HepG2 (cell line): ENCODE results near the gene CAMK2D. TPM values are rescaled to one million over a fixed set of nuclear protein-coding genes. Genes with fewer than 3 reads are reported as not detected.

Experiments
- NONO ChIP-seq, 2 experiments: fragments of 450-650 bp in 1 of 2; sonication (generic) in 1 of 2; formaldehyde crosslinking in 1 of 2; IDR thresholded peaks in 1 of 2; conservative IDR thresholded peaks in 1 of 2; 2 replicates each; pipeline versions ENCODE4 v1.6.1 to v1.8.0; 2017 to 2022; ENCODE audit warnings: mild to moderate bottlenecking in 1 of 2, missing genetic modification reagents in 1 of 2, moderate library complexity in 1 of 2
- NR2F6 ChIP-seq, 2 experiments: IDR thresholded peaks; 2 replicates each; pipeline ENCODE4 v1.6.1; 2016; ENCODE audit warnings: antibody characterized with exemption in 1 of 2, mild to moderate bottlenecking in 1 of 2
- PITX1 ChIP-seq: sonication (generic); formaldehyde crosslinking; IDR thresholded peaks from 2 replicates; pipeline ENCODE4 v1.5.1; 2020; ENCODE audit warnings: mild to moderate bottlenecking, missing genetic modification reagents
- POLR2AphosphoS5 ChIP-seq: IDR thresholded peaks from 2 replicates; pipeline ENCODE4 v1.6.1; 2012; ENCODE audit warnings: low read depth, low read length
- RAD21 ChIP-seq: fragments of 450-650 bp; formaldehyde crosslinking; IDR thresholded peaks from 2 replicates; pipeline ENCODE4 v1.5.0; 2020; ENCODE audit warnings: mild to moderate bottlenecking
- SP2 ChIP-seq: sonication (generic); formaldehyde crosslinking; IDR thresholded peaks from 2 replicates; pipeline ENCODE4 v1.5.1; 2020; ENCODE audit warnings: mild to moderate bottlenecking, missing genetic modification reagents
- TOE1 ChIP-seq: sonication (generic); formaldehyde crosslinking; IDR thresholded peaks from 2 replicates; pipeline ENCODE4 v1.4.0; 2020; ENCODE audit warnings: mild to moderate bottlenecking, missing genetic modification reagents
- ZNF543 ChIP-seq: sonication (generic); formaldehyde crosslinking; IDR thresholded peaks from 2 replicates; pipeline ENCODE4 v1.4.0; 2020; ENCODE audit warnings: mild to moderate bottlenecking, missing genetic modification reagents
- ZNF644 ChIP-seq: IDR thresholded peaks from 2 replicates; pipeline ENCODE4 v1.6.1; 2016; ENCODE audit warnings: low read depth
- ZNF713 ChIP-seq: sonication (generic); formaldehyde crosslinking; IDR thresholded peaks from 2 replicates; pipeline ENCODE4 v1.4.0; 2020; ENCODE audit warnings: mild to moderate bottlenecking, missing genetic modification reagents
- polyA plus RNA-seq, 8 experiments: library from polyadenylated mRNA; depleted of rRNA in 3 of 8; stranded (reverse) in 7 of 8; unstranded in 1 of 8; fragments of >200 nt; fragmentation: Illumina TruSeq in 4 of 8; extraction: Trizol in 4 of 8; gene quantifications; 2 replicates each; pipeline versions ENCODE4 v1.2.1 to v1.2.3, GENCODE V29; 2011 to 2016; ENCODE audit warnings: low read depth in 4 of 8, missing spikeins in 1 of 8, mixed read lengths in 1 of 8; ENCODE audit not compliant: insufficient read depth in 1 of 8
- total RNA-seq, 5 experiments: library from RNA; depleted of rRNA; stranded (reverse); fragments of >200 nt; fragmentation: Illumina TruSeq; extraction: Trizol; gene quantifications; 2 replicates each; pipeline ENCODE4 v1.2.3, GENCODE V29; 2016; ENCODE audit warnings: low read depth in 1 of 5
- TF ChIP-seq, protein P1 (sequence below): IDR thresholded peaks from 2 replicates; pipeline ENCODE4 v1.6.1; 2012; ENCODE audit warnings: low read length, improper control_type of control experiment
- TF ChIP-seq, protein P2 (sequence below): sonication (generic); formaldehyde crosslinking; IDR thresholded peaks from 2 replicates; pipeline ENCODE4 v1.5.0; 2020; ENCODE audit warnings: mild to moderate bottlenecking, missing genetic modification reagents
- TF ChIP-seq, protein P3 (sequence below): sonication (generic); formaldehyde crosslinking; IDR thresholded peaks from 2 replicates; pipeline ENCODE4 v1.4.0; 2020; ENCODE audit warnings: missing genetic modification reagents
- TF ChIP-seq, protein P4 (sequence below): sonication (generic); formaldehyde crosslinking; IDR thresholded peaks from 2 replicates; pipeline ENCODE4 v1.5.0; 2020; ENCODE audit warnings: missing genetic modification reagents, mild to moderate bottlenecking, borderline replicate concordance

CAMK2D gene
- total and polyA plus RNA-seq, 2 of the 13 experiments (the other 11 are each of a cell fraction or from before 2014, with no cell fraction given): 18.0 to 65.4 TPM

DNA sequence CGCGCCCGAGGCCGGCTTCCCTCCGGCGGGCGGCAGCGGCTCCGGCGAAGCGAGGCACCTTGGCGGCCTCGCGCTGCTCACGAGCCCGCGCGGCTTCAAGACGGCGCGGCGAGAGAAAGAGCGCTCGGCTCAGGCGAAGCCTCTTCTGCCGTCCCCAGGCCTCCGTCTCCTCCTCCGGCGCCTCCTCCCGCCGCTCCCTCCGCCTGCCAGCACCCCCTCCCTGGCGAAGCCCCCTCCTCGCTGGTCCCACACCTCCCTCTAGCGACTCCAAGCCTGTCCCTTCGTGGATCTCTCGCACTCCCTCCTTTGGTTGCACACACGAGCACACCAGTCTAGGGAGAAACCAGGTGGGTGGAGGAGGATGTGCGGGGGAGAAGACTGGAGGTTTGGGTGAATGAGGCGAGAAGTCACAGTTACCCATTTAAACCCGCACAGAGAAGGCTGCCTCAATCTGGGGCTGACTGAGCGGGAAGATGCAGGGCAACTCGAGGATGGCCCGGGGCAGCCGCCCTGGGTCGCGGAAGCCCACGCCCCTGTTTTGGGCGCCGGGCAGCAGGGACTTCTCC, at the start of gene CAMK2D (continued):
- TF ChIP-seq, protein P1, sequence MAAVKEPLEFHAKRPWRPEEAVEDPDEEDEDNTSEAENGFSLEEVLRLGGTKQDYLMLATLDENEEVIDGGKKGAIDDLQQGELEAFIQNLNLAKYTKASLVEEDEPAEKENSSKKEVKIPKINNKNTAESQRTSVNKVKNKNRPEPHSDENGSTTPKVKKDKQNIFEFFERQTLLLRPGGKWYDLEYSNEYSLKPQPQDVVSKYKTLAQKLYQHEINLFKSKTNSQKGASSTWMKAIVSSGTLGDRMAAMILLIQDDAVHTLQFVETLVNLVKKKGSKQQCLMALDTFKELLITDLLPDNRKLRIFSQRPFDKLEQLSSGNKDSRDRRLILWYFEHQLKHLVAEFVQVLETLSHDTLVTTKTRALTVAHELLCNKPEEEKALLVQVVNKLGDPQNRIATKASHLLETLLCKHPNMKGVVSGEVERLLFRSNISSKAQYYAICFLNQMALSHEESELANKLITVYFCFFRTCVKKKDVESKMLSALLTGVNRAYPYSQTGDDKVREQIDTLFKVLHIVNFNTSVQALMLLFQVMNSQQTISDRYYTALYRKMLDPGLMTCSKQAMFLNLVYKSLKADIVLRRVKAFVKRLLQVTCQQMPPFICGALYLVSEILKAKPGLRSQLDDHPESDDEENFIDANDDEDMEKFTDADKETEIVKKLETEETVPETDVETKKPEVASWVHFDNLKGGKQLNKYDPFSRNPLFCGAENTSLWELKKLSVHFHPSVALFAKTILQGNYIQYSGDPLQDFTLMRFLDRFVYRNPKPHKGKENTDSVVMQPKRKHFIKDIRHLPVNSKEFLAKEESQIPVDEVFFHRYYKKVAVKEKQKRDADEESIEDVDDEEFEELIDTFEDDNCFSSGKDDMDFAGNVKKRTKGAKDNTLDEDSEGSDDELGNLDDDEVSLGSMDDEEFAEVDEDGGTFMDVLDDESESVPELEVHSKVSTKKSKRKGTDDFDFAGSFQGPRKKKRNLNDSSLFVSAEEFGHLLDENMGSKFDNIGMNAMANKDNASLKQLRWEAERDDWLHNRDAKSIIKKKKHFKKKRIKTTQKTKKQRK: no peak
- 0 out of 2 replicates have a peak, but pooled peaks have one; percentile 17 for TF ChIP-seq ZNF644 (CRISPR knock-in tag)
- TF ChIP-seq RAD21 (CRISPR knock-in tag): peak; percentile 65; the same call in 1 of the 2 replicates
- peak; percentile 73; the same call in 1 of the 2 replicates for TF ChIP-seq ZNF543 (CRISPR knock-in tag)
- 0 out of 2 replicates have a peak, but pooled peaks have one; percentile 38 for TF ChIP-seq SP2 (CRISPR knock-in tag)
- TF ChIP-seq, protein P2, sequence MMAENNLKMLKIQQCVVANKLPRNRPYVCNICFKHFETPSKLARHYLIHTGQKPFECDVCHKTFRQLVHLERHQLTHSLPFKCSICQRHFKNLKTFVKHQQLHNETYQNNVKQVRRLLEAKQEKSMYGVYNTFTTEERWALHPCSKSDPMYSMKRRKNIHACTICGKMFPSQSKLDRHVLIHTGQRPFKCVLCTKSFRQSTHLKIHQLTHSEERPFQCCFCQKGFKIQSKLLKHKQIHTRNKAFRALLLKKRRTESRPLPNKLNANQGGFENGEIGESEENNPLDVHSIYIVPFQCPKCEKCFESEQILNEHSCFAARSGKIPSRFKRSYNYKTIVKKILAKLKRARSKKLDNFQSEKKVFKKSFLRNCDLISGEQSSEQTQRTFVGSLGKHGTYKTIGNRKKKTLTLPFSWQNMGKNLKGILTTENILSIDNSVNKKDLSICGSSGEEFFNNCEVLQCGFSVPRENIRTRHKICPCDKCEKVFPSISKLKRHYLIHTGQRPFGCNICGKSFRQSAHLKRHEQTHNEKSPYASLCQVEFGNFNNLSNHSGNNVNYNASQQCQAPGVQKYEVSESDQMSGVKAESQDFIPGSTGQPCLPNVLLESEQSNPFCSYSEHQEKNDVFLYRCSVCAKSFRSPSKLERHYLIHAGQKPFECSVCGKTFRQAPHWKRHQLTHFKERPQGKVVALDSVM (CRISPR knock-in tag): peak; percentile 32; the same call in 1 of the 2 replicates
- TF ChIP-seq NONO (IDR thresholded peaks at IDR 0.05): no peak
- peak; percentile 54 for TF ChIP-seq NONO (CRISPR knock-in tag; conservative IDR thresholded peaks at IDR 0.05)
- peak; percentile 23; the same call in 1 of the 2 replicates for TF ChIP-seq PITX1 (CRISPR knock-in tag)
- TF ChIP-seq, protein P3, sequence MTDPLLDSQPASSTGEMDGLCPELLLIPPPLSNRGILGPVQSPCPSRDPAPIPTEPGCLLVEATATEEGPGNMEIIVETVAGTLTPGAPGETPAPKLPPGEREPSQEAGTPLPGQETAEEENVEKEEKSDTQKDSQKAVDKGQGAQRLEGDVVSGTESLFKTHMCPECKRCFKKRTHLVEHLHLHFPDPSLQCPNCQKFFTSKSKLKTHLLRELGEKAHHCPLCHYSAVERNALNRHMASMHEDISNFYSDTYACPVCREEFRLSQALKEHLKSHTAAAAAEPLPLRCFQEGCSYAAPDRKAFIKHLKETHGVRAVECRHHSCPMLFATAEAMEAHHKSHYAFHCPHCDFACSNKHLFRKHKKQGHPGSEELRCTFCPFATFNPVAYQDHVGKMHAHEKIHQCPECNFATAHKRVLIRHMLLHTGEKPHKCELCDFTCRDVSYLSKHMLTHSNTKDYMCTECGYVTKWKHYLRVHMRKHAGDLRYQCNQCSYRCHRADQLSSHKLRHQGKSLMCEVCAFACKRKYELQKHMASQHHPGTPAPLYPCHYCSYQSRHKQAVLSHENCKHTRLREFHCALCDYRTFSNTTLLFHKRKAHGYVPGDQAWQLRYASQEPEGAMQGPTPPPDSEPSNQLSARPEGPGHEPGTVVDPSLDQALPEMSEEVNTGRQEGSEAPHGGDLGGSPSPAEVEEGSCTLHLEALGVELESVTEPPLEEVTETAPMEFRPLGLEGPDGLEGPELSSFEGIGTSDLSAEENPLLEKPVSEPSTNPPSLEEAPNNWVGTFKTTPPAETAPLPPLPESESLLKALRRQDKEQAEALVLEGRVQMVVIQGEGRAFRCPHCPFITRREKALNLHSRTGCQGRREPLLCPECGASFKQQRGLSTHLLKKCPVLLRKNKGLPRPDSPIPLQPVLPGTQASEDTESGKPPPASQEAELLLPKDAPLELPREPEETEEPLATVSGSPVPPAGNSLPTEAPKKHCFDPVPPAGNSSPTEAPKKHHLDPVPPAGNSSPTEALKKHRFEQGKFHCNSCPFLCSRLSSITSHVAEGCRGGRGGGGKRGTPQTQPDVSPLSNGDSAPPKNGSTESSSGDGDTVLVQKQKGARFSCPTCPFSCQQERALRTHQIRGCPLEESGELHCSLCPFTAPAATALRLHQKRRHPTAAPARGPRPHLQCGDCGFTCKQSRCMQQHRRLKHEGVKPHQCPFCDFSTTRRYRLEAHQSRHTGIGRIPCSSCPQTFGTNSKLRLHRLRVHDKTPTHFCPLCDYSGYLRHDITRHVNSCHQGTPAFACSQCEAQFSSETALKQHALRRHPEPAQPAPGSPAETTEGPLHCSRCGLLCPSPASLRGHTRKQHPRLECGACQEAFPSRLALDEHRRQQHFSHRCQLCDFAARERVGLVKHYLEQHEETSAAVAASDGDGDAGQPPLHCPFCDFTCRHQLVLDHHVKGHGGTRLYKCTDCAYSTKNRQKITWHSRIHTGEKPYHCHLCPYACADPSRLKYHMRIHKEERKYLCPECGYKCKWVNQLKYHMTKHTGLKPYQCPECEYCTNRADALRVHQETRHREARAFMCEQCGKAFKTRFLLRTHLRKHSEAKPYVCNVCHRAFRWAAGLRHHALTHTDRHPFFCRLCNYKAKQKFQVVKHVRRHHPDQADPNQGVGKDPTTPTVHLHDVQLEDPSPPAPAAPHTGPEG: no peak
- no peak for TF ChIP-seq NR2F6 (IDR thresholded peaks at IDR 0.05)
- no peak for TF ChIP-seq NR2F6 (CRISPR knock-in tag; IDR thresholded peaks at IDR 0.05)
- no peak for TF ChIP-seq ZNF713 (CRISPR knock-in tag)
- TF ChIP-seq TOE1 (CRISPR knock-in tag): no peak
- TF ChIP-seq POLR2AphosphoS5: peak; percentile 71; the same call in 1 of the 2 replicates
- TF ChIP-seq, protein P4, sequence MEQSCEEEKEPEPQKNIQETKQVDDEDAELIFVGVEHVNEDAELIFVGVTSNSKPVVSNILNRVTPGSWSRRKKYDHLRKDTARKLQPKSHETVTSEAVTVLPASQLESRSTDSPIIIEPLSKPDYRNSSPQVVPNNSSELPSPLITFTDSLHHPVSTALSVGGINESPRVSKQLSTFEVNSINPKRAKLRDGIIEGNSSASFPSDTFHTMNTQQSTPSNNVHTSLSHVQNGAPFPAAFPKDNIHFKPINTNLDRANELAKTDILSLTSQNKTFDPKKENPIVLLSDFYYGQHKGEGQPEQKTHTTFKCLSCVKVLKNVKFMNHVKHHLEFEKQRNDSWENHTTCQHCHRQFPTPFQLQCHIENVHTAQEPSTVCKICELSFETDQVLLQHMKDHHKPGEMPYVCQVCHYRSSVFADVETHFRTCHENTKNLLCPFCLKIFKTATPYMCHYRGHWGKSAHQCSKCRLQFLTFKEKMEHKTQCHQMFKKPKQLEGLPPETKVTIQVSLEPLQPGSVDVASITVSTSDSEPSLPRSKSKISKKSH (CRISPR knock-in tag): no peak; the same call in 1 of the 2 replicates
